AG20443 (cell line): Measurements from ENCODE around the gene BAD.
A peak's percentile ranks its signal among the peaks of the same experiment; 100 is the strongest.

Experiments used
- DNase-seq: peaks from one replicate; pipeline ENCODE4 v3.0.0; 2012; ENCODE audit warnings: low spot score, mixed read lengths

The BAD gene

DNA sequence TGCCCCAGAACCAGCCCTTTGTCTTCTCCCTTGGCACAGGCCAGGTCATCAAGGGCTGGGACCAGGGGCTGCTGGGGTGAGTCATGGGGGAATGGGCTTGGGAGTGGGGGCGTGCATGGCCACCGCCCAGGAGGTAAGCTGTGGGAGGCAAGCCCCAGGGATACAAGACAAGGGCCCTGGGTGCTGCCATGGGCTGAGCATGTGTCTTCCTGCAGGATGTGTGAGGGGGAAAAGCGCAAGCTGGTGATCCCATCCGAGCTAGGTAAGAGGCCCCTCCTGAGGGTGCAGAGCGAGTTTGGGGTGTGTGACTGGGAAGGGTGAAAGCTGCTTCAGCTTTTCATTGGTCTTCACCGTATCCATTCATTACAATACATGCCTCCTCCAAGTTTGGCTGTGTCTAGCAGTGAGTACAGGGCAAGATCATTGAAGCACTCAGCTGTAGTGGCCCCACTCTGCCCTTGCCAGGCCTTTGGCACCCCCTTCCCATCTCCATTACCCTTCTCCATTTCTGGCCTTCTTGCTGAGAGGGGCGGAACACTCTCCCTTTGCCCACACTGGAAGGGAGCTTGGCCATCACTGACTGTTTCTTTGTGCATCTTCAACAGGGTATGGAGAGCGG, 41.1 kb downstream of the BAD start:
- DNase-seq = no peak

DNA sequence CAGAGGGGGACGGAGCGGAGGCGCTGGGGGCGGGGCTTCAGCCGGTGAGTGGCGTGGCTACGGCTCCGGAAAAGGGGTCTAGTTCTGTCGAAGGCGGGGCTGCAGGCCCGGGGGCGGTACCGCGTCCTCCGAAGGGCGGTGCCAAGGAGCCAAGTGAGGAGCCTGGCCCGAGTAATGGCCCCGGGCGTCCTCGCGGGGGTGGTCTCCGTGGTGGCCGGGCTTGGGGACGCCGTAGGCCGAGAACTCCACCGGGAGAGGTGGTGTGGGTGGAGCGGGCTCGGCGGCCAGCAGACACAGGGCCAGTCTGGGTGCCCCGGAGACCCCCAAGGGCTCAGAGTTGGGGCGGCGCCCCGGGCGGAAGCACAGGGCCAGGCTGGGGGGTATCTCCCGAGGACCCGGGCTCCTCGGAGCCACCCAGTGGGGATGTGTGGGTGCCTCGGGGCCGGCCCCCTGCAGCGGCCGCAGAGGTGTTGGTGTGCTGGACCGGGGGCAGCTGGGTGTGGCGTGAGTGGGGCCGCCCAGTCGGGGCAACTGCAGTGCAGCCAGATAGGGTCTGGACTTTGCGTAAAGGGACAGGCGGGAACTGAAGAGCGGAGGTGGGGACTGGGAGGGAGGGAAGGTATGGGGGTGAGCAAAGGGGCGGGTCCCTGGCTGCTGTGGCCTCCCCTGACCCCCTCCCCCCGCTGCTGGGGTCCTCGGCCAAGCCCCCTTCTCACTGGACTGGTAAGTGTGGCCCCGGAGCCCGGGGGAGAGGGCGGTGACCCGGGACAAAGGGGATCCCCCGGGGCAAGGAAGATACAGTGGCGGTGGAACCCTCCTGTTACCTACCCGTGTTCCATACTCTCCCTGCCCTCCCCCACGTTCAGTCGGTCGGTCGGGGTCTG, 42.7 kb downstream of the BAD start:
- DNase-seq = no peak

DNA sequence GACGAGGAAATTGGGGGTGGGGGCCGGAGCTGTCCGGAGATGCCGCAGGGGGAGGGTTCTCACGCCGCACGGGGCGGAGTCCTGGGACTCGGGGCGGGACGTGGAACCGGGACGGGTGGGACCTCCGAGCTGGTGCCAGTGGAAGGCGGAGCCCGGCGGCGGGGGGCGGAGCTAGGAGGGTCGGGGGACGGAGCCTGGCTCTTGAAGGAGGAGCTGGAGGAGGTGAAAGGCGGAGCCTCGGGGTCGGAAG, 43.3 kb downstream of the BAD start:
- peak; percentile 96 for DNase-seq

DNA sequence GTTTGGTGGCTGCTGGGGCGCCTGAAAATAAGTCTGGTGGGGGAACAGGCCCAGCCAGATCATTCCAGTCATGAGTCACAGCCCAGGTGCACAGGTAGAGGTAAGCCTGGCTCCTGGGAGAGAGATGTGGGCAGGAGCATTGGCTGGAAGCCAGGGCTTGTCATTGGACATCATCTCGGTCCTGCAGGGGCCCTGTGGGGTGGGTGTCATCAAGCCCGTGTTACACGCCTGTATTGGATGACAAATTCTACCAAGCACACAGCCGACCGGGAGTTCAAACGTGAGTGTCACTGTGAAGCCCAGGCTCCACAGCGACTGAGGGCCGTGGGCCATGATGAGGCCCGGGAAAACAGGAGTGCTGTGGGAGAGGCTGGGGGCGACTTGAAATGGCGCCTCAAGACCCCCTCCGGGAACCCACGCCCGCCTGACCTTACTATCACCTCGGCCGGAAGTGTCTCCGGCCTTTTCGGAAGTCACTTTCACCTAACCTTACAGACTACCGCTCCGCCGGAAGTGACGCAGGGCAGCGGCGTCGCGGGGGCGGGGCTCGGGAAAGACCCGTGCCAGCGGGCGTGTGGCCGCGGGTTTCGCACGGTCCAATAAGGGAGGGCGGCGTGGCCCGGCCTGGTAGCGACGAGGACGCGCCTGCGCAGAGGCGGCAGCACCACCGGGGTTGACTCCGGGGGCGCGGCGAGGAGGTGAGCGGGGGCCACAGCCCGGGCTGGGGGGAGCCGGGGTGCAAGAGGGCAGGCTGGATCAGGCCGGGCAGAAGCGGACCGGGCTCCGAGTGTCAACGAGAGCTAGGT, 43.8 kb downstream of the BAD start, which contains the start of gene FKBP2:
Gene FKBP2, plus strand, starts transcription at position 661 of the 806 bp plus-strand sequence. CDS start 1,293 bp downstream, outside the sequence.
- DNase-seq = peak; percentile 99

DNA sequence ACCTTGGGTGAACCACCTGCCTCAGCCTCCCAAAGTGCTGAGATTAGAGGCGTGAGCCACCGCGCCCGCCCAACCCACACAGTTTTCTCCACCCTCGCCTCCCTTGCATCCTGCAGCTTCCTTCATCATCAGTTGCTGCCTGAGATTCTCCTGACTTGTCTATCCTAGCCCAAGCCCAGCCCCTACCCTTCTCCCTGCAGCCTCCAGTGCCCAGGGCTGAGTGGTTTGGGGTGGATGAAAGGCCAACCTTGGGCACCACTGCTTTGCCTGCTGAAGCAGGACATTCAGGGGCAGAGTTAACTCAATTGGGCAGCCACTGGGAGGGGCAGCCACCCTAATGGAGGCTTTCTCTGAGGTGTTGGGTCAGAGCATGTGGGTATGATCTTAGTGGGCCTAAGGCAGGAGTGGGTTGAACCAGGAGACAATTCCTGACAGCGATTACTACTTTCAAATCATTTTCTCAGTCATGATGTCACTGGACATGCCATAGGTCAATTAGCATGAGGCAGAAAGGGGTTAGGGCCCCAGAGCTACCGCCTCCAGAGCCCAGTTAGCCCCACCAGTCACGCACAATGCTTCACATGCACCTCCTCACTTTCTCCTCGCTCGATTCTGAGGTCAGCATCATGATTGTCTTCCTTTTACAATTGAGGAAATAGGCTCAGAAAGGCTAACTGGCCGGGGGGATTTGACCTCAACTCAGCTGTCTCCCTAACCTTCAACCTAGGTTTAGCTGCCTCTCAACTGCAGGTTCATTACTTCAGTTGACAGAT, 44.6 kb downstream of the BAD start:
- no peak for DNase-seq

DNA sequence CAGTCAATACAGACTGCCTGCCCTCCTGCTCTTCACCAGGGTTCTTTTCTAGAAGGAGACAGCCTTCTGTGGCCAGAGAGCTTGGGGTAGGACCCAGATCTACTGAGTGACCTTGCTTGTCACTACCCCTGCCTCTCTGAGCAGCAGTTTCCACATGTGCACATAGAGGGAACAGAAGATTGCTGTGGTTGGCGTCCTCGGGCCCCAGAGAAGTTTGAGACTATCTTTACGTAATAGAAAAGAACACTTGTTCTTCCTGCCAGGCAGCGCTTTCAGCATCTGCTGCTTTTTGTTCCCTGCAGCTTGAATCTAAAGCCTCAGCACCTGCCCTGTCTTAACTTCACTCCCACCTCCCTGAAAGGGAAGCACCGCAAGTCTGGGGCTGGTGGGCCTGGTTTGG, 45.5 kb downstream of the BAD start:
- DNase-seq = no peak

DNA sequence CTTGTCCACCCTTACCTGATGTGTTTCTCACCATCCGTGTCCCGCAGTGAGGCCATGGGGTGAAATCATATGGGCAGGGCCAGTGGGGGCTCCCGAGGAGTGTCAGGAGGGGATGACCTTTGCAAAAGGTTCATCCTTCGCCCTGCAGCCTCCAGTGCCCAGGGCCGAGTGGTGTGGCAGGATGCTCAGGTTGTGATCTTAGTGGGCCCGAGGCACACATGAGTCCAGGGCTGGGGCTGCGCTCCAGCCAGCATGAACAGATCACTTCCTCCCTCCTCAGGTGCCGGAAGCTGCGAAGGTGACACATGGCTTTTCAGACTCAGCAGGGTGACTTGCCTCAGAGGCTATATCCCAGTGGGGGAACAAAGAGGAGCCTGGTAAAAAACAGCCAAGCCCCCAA, 46.4 kb downstream of the BAD start:
- DNase-seq = no peak

DNA sequence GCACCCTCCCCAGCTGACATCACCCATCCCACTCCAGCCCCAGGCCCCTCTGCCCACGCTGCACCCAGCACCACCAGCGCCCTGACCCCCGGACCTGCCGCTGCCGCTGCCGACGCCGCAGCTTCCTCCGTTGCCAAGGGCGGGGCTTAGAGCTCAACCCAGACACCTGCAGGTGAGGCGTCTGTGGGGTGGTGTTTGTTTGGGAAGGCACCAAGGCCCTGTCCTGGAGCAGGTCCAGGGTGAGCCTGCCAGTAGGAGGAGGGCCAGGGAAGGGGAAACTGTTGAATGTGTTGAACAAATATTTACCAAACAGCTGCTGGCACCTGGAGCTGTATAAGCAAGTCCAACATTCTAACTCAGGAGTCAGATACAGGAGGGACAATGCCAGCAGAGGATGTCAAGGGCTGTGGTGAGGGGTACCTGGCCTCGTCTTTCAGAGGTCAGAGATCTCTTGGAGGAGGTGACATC, 46.9 kb downstream of the BAD start:
- no peak for DNase-seq

DNA sequence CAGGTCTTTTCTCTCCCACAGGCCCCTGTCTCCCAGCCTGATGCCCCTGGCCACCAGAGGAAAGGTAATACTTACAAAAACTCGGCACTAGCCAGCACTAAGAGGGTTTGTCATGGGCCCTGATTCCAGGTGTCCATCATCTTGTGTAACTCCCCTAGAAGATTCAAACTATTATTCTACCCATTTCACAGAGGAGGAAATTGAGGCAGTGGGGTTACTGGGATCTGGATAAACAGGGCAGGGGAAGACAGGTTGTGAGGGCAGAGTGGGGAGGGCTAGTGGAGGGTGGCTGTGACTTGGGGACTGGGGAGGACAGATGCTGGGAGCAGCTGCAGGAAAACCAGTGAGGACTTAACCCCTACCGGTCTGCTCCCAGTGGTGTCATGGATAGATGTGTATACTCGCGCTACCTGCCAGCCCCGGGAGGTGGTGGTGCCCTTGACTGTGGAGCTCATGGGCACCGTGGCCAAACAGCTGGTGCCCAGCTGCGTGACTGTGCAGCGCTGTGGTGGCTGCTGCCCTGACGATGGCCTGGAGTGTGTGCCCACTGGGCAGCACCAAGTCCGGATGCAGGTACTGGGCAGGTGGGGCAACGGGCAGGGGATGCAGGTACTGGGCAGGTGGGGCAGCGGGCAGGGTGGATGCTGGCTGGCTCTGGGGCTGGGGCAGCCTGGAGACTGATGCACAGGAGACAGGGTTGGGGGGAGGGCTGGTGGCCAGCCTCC, 48.9 kb downstream of the BAD start:
- DNase-seq = no peak

DNA sequence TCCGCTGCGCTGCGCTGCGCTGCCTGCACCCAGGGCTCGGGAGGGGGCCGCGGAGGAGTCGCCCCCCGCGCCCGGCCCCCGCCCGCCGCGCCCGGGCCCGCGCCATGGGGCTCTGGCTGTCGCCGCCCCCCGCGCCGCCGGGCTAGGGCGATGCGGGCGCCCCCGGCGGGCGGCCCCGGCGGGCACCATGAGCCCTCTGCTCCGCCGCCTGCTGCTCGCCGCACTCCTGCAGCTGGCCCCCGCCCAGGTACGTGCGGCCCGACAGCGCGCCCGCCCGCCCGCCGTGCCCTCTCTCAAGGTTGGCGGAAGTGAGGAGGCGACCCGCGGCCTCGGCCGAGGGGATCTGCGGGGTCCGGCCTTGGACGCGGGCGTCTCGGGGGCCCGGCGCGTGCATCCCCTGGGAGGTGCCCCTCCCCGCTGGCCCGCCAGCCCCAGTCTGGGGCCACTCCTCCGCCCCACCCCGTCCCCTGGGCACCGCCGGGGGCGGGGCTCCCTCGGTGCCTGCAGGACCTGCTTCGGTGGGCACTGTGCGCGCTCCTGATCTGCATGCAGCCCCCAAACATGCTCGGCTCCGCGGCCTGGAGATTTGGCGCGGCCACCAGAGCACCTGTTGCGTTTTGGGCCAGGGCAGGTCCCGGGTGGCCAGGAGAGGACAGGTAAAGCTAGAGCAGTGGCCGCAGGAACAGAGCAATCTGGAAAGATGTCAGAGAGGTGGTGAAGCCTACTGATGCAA, 49.7 kb downstream of the BAD start:
- DNase-seq = peak; percentile 54

DNA sequence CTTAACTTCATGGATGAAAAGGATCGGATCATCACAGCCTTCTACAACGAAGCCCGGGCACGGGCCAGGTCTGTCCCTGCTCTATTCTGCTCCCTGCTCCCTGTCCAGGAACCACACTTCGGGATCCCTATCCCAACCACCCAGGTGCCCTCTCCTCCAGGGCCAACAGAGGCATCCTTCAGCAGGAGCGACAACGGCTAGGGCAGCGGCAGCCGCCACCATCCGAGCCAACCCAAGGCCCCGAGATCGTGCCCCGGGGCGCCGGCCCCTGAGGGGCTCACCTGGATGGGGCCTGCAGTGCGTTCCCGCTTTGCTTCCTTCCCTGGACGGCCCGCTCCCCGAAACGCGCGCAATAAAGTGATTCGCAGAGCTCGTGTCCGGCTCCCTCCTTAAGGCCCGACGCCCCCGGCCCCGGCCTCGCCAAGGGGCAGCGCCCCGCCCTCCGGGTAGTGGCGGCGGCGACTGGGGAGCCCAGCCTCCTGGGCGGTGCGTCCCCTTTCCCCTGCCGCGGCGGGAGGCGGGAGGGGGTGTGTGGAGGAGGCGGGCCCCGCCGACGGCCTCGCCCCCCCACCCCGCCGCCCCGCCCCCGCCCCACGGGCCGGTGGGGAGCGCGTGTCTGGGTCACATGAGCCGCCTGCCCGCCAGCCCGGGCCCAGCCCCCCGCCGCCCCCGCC, 50.4 kb downstream of the BAD start, which contains the start of gene VEGFB:
Gene VEGFB, plus strand, starts transcription at position 672 of the 674 bp plus-strand sequence. CDS start 250 bp downstream, outside the sequence.
- peak; percentile 83 for DNase-seq

DNA sequence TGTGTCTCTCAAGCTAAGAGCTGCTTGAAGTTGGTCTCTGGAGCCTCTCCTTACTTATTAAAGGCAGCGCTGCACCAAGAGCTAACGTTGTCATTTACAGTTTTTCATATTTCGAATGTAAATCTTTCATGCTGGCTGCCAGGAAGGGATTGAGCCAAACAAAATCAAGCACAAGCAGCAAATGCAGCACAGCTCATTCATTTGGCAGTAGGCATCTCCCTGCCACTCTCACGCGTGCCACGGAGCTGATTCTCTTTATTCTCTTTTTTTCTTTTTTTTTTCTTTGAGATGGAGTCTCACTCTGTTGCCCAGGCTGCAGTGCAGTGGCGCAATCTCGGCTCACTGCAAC, 51.5 kb downstream of the BAD start:
- no peak for DNase-seq

DNA sequence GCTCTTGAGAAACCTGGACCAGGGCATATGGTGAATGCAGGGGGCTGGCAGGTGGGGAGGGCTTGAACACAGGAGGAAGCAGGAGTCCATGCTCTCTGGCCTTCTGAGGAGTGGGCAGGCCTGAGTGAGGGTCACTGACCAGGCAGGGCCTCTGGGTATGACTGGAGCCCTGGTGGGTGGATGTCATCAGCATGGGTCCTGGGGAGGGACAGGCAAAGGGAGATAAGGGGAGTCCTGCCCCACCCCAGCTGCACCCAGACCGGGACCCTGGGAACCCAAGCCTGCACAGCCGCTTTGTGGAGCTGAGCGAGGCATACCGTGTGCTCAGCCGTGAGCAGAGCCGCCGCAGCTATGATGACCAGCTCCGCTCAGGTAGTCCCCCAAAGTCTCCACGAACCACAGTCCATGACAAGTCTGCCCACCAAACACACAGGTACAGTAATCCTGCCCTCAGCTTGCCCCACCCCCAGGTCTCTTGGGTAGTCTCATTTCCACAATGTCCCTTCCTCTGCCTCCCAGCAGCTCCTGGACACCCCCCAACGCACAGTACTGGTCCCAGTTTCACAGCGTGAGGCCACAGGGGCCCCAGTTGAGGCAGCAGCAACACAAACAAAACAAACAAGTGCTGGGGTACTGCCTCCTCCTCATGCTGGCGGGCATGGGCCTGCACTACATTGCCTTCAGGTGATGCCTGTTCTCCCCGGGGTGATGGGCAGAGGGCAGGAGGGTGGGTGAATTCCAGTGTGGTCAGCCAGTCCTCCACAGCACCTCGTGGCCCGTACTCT, 52.1 kb downstream of the BAD start:
- no peak for DNase-seq

DNA sequence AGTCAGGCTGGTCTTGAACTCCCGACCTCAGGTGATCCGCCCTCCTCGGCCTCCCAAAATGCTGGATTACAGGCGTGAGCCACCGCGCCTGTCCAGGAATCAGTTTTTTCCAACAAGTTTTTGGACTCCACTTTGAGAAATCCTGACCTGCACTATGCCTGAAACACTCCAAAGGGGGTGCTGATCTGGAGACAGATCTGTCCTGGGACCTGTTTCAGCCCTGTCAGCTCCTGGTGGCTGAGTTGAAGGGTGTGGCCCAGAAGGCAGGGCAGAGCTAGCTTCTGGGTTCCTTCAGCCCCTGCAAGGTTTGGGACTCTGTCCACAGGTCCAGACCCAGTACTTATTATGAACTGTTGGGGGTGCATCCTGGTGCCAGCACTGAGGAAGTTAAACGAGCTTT, 52.9 kb downstream of the BAD start:
- DNase-seq = no peak

DNA sequence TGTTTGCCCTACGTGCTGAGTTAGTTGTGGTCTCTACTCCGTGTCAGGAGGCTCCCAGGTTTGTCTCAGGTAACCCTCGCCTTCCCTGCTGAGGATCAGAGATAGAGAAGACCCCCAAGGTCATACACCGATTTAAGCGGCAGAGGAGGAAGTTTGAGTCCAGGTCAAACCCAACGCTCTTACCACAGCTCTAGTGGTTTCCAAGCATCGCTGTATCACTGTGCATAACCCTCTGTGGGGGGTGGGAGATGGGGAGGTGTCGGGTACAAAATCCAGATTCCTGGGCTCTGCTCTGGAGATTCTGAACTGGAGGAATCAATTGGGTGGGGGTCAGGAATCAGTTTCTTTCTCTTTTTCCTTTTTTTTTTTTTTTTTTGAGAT, 53.5 kb downstream of the BAD start:
- DNase-seq = no peak

DNA sequence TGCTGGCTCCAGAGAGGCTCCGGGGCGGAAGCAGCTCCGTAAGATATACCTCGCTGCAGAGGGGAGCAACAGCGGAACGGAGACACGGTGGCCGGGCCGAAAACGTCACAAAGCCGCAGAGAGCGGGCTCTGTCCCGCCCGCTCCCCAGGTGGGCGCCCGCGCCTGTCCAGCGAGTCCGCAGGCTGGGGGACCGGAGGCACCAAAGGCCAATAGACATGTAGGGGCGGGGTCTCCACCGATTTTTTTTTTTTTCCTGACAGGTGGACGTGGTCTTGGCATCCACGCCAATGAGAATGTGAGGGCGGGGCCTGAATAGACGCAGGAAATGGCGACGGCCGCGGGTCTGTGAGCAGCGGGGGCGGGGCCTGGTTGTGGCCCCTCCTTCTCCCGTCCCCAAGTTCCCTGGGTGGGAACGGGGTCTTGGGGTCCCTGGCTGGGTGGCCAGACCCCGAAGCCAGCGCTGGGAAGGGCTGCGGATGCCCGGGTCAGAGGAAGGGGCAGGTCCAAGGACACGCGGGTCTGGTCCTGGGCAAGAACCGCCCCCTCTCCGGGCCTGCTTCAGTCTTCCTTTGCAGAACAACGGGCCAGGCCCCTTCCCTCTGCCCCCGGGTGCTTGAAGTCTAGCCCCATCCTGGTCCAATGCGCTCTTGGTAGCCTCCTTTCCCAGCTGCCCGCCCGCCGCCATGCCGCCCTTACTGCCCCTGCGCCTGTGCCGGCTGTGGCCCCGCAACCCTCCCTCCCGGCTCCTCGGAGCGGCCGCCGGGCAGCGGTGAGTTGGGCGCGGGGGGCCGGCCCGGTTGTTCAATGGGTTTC, 54.1 kb downstream of the BAD start, which contains the start of gene DNAJC4:
Gene DNAJC4, plus strand, starts transcription at position 378 of the 814 bp plus-strand sequence. Its CDS starts 307 bp downstream, at position 685.
- DNase-seq = peak; percentile 77

DNA sequence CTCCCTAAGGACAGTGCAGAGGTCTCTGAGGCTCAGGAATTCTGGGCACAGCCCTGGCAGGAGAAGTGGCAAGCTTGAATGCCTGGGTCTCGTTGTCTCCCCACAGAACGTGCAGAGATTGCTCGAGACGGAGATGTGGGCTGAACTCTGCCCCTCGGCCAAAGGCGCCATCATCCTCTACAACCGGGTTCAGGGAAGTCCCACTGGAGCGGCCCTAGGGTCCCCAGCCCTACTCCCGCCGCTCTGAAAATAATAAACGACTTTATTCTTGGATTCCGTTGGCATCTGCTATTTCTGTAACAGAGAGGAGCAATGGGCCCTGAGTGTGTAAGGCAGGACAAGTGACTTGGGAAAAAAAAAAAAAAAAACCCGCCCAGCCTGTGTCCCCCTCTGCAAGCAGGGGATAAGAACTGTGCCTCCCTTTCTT, 54.7 kb downstream of the BAD start:
- DNase-seq = no peak

DNA sequence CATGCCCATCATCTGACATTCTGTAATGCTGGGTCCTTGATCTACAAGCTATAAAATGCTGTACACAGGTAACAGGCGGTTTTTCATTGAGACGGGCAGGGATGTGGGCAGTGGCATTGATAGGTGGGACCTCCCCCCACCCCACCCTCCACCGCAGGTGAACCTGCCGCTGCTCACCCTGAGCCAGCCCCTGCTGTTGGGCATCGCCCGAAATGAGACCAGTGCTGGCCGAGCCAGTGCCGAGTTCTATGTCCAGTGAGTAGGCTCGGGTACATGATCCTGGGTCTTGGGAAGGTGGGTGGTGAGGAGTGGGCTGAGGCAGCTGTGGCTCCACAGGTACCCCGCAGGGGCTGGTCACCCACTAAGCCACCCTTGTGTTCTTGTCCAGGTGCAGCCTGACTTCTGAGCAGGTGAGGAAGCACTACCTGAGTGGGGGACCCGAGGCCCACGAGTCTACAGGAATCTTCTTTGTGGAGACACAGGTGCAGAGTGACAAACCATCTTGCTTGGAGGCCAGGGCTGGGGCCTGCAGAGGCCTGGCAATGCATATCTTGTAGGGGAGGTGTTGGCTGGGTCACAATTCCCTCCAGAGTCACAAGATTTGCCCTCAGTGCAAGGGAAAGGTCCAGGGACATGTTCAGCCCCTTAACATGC, 55.2 kb downstream of the BAD start:
- DNase-seq = no peak
